Measurements from ENCODE around the gene ZKSCAN8.

DNA sequence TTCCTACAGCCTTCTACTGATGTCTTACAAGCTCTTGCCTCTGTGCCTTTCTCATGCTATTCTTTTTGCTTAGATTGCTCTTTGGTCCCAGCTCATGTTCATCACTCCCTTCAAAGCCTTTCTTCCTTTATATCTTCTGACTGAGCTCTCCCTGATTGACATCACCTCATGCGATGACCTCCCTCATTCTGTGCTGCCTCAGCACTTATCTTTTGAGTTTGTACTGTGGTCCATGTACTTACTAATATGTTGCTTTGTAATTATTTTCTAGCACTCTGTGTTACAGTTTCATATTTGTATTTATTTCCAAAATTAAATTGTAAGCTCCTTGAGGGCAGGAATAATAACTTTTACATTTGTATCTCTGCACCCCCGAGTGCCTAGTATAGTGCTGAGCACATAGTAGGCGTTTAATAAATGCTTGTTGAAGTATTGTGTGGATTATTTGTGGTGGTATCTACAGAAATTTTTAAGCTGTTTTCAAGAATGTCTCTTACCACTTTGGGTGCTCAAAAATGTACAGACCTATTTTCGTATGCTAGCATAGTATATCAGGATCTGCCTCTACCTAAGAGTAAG, 17.4 kb downstream of the ZKSCAN8 start:
- TF ChIP-seq EZH2 (IDR thresholded peaks at IDR 0.05; ENCODE audit: insufficient read depth, low read length) (no peak), CTCF (IDR thresholded peaks at IDR 0.05; ENCODE audit: insufficient read depth, low read depth, low read length) (no peak)
